Measurements from ENCODE around the gene DNAJC4. TPM values are rescaled to one million over a fixed set of nuclear protein-coding genes. Genes with fewer than 3 reads are reported as not detected.

Gene DNAJC4
- total RNA-seq, 1 donor from 2014 or later, result 27.2 TPM

DNA sequence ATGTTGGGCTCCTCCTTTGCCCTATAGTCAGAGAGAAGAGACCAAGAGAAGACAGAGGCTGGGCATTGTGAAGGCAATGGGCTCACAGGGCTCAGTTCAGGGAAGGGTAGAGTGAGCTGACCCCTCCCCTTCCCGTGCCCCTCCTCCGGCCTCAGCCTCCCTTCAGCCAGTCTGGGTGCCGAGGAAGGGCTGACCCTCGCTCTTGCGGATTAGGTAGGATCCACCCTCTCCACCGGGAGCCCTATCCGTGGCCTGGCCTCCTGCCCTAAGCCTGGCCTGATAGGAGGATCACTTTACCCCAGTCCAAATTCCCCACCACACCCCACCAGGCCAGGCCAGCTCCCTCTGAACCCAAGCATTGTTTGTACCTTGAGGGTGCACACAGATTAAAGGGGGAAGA is 18.2 kb downstream of the DNAJC4 start:
- Mint-ChIP-seq H3K9me3 (no peaks in the 10 kb centered on the region), H3K4me1 (peaks cover 24% of the 10 kb centered on the region), H3K27ac (ENCODE audit: unreplicated experiment) (no peak overlapping the region), H3K27me3 (ENCODE audit: low read depth) (peaks cover 3% of the 10 kb centered on the region), H3K4me3 (peak overlapping the region; percentile 97), H3K36me3 (ENCODE audit: low read depth) (no peaks in the 10 kb centered on the region)
- TF ChIP-seq, protein P1, sequence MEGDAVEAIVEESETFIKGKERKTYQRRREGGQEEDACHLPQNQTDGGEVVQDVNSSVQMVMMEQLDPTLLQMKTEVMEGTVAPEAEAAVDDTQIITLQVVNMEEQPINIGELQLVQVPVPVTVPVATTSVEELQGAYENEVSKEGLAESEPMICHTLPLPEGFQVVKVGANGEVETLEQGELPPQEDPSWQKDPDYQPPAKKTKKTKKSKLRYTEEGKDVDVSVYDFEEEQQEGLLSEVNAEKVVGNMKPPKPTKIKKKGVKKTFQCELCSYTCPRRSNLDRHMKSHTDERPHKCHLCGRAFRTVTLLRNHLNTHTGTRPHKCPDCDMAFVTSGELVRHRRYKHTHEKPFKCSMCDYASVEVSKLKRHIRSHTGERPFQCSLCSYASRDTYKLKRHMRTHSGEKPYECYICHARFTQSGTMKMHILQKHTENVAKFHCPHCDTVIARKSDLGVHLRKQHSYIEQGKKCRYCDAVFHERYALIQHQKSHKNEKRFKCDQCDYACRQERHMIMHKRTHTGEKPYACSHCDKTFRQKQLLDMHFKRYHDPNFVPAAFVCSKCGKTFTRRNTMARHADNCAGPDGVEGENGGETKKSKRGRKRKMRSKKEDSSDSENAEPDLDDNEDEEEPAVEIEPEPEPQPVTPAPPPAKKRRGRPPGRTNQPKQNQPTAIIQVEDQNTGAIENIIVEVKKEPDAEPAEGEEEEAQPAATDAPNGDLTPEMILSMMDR (conservative IDR thresholded peaks at IDR 0.05), result no peak
- DNase-seq (ENCODE audit: low read depth, low spot score), result no peak

DNA sequence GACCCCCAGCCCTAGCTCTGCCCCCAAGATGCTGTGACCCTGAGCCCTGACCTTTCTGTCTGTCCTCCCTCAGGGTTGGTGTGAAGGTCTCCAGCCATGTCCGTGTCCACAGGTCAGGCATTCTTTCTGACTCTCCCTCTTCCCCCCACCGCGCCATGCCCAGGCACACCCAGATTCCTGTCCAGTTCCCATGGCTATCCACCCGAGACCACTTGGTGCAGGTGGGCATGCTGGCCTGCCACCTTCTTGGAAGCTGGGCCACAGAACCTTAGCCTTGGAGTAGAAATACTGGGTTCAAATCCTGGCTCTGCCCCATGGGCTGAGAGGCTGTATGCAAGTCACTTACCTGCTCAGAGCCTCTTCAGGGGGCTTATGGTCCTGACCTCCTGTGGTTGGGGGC is 18.7 kb downstream of the DNAJC4 start:
- Mint-ChIP-seq H3K4me1 (peaks cover 27% of the 10 kb centered on the region), H3K27me3 (ENCODE audit: low read depth) (peaks cover 3% of the 10 kb centered on the region), H3K9me3 (no peaks in the 10 kb centered on the region), H3K36me3 (ENCODE audit: low read depth) (no peaks in the 10 kb centered on the region), H3K4me3 (peak overlapping the region; percentile 84), H3K27ac (ENCODE audit: unreplicated experiment) (no peak overlapping the region)
- TF ChIP-seq, protein P1 (conservative IDR thresholded peaks at IDR 0.05), result no peak
- DNase-seq (ENCODE audit: low read depth, low spot score), result no peak

DNA sequence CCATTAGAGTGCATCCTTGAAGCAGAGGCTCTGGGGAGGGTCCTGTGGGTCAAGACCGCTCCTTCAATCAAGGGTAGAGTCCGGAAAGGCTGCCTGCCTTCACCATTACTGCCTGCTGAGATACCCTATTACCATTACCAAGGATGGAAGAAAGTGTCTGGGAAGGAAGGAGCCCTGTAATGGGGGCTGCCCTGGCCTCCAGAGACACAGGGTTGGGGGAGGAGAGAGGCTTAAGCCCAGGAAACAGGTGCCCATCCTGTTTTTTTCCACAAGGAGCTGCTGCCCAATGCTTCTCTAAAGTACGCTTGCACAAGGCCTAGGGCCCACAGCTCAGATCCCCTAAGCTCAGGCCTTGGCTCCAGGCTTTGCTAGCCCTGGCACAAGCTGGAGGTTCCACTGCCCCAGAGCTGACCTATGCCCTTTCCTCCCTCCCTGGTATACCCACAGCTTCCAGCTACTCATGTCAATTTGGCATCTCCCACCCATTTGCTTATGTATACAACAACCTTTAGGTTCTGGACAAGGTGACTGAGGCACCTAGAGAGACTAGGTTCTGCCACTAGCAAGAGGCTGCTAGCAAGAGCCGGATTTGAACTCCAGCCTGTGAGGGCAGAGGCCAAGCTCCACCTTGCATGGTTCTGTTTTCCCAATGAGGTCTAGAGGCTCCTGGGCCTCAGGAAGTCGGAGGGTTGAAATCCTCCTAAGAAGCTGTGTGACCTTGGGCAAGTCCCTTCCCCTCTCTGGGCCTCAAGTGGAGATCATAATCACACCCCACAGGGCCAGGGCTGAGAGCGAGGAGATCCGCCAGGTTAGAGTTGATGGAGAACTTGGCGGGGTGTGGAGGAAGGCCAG is 19.4 kb downstream of the DNAJC4 start:
- Mint-ChIP-seq H3K9me3 (no peaks in the 10 kb centered on the region), H3K27ac (ENCODE audit: unreplicated experiment) (no peak overlapping the region), H3K36me3 (ENCODE audit: low read depth) (no peaks in the 10 kb centered on the region), H3K4me3 (peak overlapping the region; percentile 84), H3K4me1 (peaks cover 28% of the 10 kb centered on the region), H3K27me3 (ENCODE audit: low read depth) (peaks cover 3% of the 10 kb centered on the region)
- TF ChIP-seq, protein P1 (conservative IDR thresholded peaks at IDR 0.05), result no peak
- no peak for DNase-seq (ENCODE audit: low read depth, low spot score)

DNA sequence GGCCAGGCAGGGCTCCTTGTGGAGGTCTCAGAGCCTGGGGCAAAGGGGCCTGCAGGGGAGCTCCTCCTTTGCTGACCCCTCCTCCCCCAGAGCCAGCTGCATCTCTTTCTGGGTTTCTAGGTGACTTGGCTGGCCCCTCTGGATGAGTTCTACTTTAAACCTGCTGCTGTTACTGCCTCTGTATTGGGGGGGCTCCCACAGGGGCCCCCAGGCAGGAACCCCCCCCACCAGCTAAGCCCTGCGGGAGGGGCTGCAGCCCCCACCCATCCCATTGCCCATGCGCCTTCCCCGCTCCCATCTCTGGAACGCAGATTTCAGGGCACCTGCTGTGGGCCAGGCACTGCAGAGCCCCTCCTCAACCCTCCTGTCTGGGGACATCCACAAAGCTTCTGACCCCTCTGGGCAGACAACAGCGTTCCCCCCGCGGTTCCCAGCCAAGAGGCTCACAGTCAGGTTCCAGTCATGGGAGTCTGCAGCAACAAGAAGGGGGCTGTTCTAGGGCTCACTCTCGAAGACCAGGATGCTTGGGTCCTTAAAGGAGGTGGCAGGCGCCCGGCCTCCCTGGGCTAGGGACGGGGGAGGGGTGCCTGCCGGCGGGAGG is 20.2 kb downstream of the DNAJC4 start:
- Mint-ChIP-seq H3K4me1 (peaks cover 28% of the 10 kb centered on the region), H3K27me3 (ENCODE audit: low read depth) (peaks cover 3% of the 10 kb centered on the region), H3K36me3 (ENCODE audit: low read depth) (no peaks in the 10 kb centered on the region), H3K4me3 (peak overlapping the region; percentile 88), H3K27ac (ENCODE audit: unreplicated experiment) (no peak overlapping the region), H3K9me3 (no peaks in the 10 kb centered on the region)
- TF ChIP-seq, protein P1 (conservative IDR thresholded peaks at IDR 0.05), result no peak
- DNase-seq (ENCODE audit: low read depth, low spot score), result no peak

DNA sequence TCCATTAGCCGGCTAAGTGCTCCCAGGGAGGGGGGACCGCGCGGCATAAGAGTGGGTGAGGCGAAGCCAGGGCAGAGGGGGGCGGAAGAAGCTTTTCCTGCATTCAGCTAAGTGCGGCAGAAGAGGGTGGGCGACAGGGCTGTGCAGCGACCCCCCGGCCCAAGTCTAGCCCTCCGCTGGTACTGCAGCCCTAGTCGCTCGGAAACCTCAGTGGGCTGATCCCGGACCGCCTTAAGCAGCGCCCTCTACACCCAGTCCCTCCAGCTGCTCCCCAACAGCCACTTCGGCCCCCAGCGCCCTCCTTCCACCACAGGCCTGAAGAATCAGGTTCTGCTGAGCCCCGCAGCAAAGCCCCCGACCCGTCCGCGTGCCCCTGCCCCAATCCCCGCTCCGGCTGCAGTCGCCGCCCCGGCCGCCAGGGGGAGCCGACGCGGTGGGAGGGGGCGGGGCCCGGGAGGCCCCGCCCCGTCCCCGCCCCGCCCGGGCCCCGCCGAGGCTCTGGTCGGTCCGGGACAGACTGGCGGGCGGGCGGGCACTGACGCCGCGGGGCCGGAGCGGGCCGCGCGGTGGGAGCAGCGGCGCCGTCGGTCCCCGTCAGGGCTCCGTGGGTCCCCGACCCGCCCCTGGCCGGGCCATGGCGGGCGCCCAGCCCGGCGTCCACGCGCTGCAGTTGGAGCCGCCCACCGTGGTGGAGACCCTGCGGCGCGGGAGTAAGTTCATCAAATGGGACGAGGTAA is 20.8 kb downstream of the DNAJC4 start, which contains the start of gene PLCB3:
Gene PLCB3 (plus strand): TSS at position 515 of the 737 bp plus-strand sequence. CDS start 120 bp downstream, at position 635.
- Mint-ChIP-seq H3K4me3 (peak within 1 kb of the TSS; percentile 90), H3K36me3 (ENCODE audit: low read depth) (no peaks in the 10 kb centered on the region), H3K27me3 (ENCODE audit: low read depth) (peaks cover 3% of the 10 kb centered on the region), H3K27ac (ENCODE audit: unreplicated experiment) (no peak within 1 kb of the TSS), H3K4me1 (peaks cover 28% of the 10 kb centered on the region), H3K9me3 (no peaks in the 10 kb centered on the region)
- TF ChIP-seq, protein P1 (conservative IDR thresholded peaks at IDR 0.05), result peak; percentile 87
- DNase-seq (ENCODE audit: low read depth, low spot score), result peak; percentile 72

Data from neural crest cell (in vitro differentiated cells).